GM12878 (cell line): ENCODE data around the gene EAF1. TPM values are rescaled to one million over a fixed set of nuclear protein-coding genes. Genes with fewer than 3 reads are reported as not detected.

Experiments used
- ATAC-seq: fragments of 200-7000 bp; cut with Tn5 transposase; 3 replicates; pipeline ENCODE4 v1.9.1; 2020; ENCODE audit warnings: mild to moderate bottlenecking, moderate library complexity
- BruUV-seq: library from RNA; stranded (reverse); fragments of 400-500 nt; replicated peaks from 2 replicates; lab custom pipeline; 2021; lab: Mats Ljungman, UMichigan
- CTCF ChIA-PET: fragments of 300-600 bp; sonication (Branson Sonifier 250); formaldehyde crosslinking; extraction: SDS; loops from one replicate; lab custom pipeline; 2021; ENCODE audit warnings: inconsistent platforms; lab: Yijun Ruan, JAX
- POLR2A ChIA-PET: fragments of 350-600 bp; formaldehyde crosslinking; extraction: SDS; loops from one replicate; lab custom pipeline; 2021; ENCODE audit warnings: inconsistent platforms; lab: Charles Lee
- RAD21 ChIA-PET: fragments of 300-600 bp; sonication (Branson Sonifier 250); formaldehyde crosslinking; loops from one replicate; lab custom pipeline; 2023; ENCODE audit warnings: antibody characterized with exemption; ENCODE audit not compliant: unreplicated experiment; lab: Charles Lee
- SMC1A ChIA-PET: fragments of 300-600 bp; sonication (Branson Sonifier 250); formaldehyde crosslinking; loops from one replicate; lab custom pipeline; 2023; ENCODE audit not compliant: unreplicated experiment, uncharacterized antibody; lab: Charles Lee
- DNase-seq: peaks from one replicate; pipeline ENCODE4 v3.0.0-alpha.2; 2011; ENCODE audit warnings: low read depth, low spot score
- FAIRE-seq: peaks from 3 replicates; lab custom pipeline; 2011; peaks lifted over from hg19 to GRCh38; lab: Jason Lieb, UNC
- H2AFZ ChIP-seq: 2 replicates; pipeline ENCODE4 v1.6.0; 2011; ENCODE audit warnings: low read depth, low read length, control low read depth; ENCODE audit not compliant: control insufficient read depth
- H3K27ac ChIP-seq: 2 replicates; pipeline ENCODE4 v1.5.1; 2011; ENCODE audit warnings: control low read depth; ENCODE audit not compliant: control insufficient read depth, insufficient read depth
- H3K27me3 ChIP-seq, 2 experiments: replicated peaks in 1 of 2; 2 replicates each; pipeline versions ENCODE4 v1.6.0 to v1.6.1; 2011; ENCODE audit warnings: low read length in 1 of 2; ENCODE audit not compliant: control insufficient read depth in 2 of 2, insufficient read depth in 2 of 2
- H3K36me3 ChIP-seq, 2 experiments: 2 replicates each; pipeline ENCODE4 v1.5.1; 2011; ENCODE audit warnings: low read length in 1 of 2; ENCODE audit not compliant: control insufficient read depth in 2 of 2, insufficient read depth in 2 of 2
- H3K4me1 ChIP-seq: 2 replicates; pipeline ENCODE4 v1.6.1; 2011; ENCODE audit warnings: mild to moderate bottlenecking, low read length, moderate library complexity, mixed read lengths; ENCODE audit not compliant: control insufficient read depth, insufficient read depth
- H3K4me2 ChIP-seq: 2 replicates; pipeline ENCODE4 v1.6.0; 2011; ENCODE audit warnings: control low read depth; ENCODE audit not compliant: control insufficient read depth, insufficient read depth
- H3K4me3 ChIP-seq: fragments of 200-600 bp; sonication (generic); 2 replicates; pipeline ENCODE4 v1.5.1; 2016
- H3K79me2 ChIP-seq: 2 replicates; pipeline ENCODE4 v1.6.0; 2011; ENCODE audit warnings: low read length; ENCODE audit not compliant: control insufficient read depth, insufficient read depth
- H3K9ac ChIP-seq: 2 replicates; pipeline ENCODE4 v1.8.0; 2011; ENCODE audit warnings: low read length, control low read depth, mixed read lengths; ENCODE audit not compliant: control insufficient read depth, insufficient read depth
- H3K9me3 ChIP-seq: replicated peaks from 3 replicates; pipeline ENCODE4 v1.5.1; 2011; ENCODE audit warnings: mild to moderate bottlenecking, low read length; ENCODE audit not compliant: control insufficient read depth, insufficient read depth
- H4K20me1 ChIP-seq: 2 replicates; pipeline ENCODE4 v1.6.0; 2011; ENCODE audit not compliant: control insufficient read depth, insufficient read depth
- ETV6 ChIP-seq, 2 experiments: fragments of 450-650 bp in 1 of 2; IDR thresholded peaks in 1 of 2; conservative IDR thresholded peaks in 1 of 2; 2 replicates each; pipeline ENCODE4 v1.6.1; 2014; ENCODE audit warnings: antibody characterized with exemption in 1 of 2, borderline replicate concordance in 1 of 2, low read depth in 1 of 2, mild to moderate bottlenecking in 1 of 2, moderate library complexity in 1 of 2
- KLF5 ChIP-seq: fragments of 450-650 bp; IDR thresholded peaks from 2 replicates; pipeline ENCODE4 v1.6.1; 2014; ENCODE audit warnings: mild to moderate bottlenecking; ENCODE audit not compliant: partially characterized antibody
- SMAD1 ChIP-seq: fragments of 450-650 bp; IDR thresholded peaks from 2 replicates; pipeline ENCODE4 v1.6.1; 2018; ENCODE audit warnings: mild to moderate bottlenecking, low read depth; ENCODE audit not compliant: partially characterized antibody
- SREBF1 ChIP-seq: IDR thresholded peaks from 2 replicates; pipeline ENCODE4 v1.6.1; 2012; ENCODE audit warnings: mild to moderate bottlenecking, low read length
- SREBF2 ChIP-seq: IDR thresholded peaks from 2 replicates; pipeline ENCODE4 v1.6.1; 2012; ENCODE audit warnings: mild to moderate bottlenecking, low read length
- TBL1XR1 ChIP-seq: IDR thresholded peaks from 2 replicates; pipeline ENCODE4 v1.6.1; 2012; ENCODE audit warnings: low read depth, low read length, improper control_type of control experiment
- ZNF622 ChIP-seq: fragments of 450-650 bp; IDR thresholded peaks from 2 replicates; pipeline ENCODE4 v1.6.1; 2017; ENCODE audit warnings: mild to moderate bottlenecking, inconsistent platforms
- WGBS: methylation state at CpG from one replicate; pipeline ENCODE4 v1.1.6; 2016; ENCODE audit warnings: low lambda C conversion rate; ENCODE audit not compliant: insufficient replicate concordance, insufficient coverage; ENCODE audit errors: missing lambda C conversion rate; 5-methylcytosine and 5-hydroxymethylcytosine counted together
- in situ Hi-C: fragments of 300-500 bp; cut with MboI; formaldehyde crosslinking; loops from 9 replicates; pipeline ENCODE4 v1.14.3; 2018; ENCODE audit warnings: mixed read lengths
- intact Hi-C: fragments of 100-400 bp; cut with micrococcal nuclease; formaldehyde crosslinking; loops from one replicate; pipeline ENCODE4 v1.14.2; 2022; ENCODE audit not compliant: unreplicated experiment
- polyA plus RNA-seq, 11 experiments: library from polyadenylated mRNA; depleted of rRNA in 4 of 11; unstranded in 6 of 11; stranded (reverse) in 5 of 11; fragments of >200 nt; fragmentation: Nextera tagmentation in 4 of 11; fragmentation: Illumina TruSeq in 1 of 11; extraction: Ambion mirVana in 4 of 11; extraction: Trizol in 1 of 11; gene quantifications; 1 replicate in 1 of 11; 2 replicates in 10 of 11; pipeline versions ENCODE4 v1.2.1 to v1.2.3, GENCODE V29; 2011 to 2016; ENCODE audit warnings: inconsistent platforms in 2 of 11, missing spikeins in 2 of 11, low read depth in 1 of 11
- total RNA-seq, 4 experiments: library from RNA; depleted of rRNA in 3 of 4; stranded (reverse); fragments of >200 nt in 3 of 4; fragmentation: Illumina TruSeq in 1 of 4; extraction: Trizol in 1 of 4; gene quantifications; 2 replicates each; pipeline versions ENCODE4 v1.2.1 to v1.2.3, GENCODE V29; 2013 to 2021
- TF ChIP-seq, protein P1 (sequence below): fragments of 450-650 bp; IDR thresholded peaks from 2 replicates; pipeline ENCODE4 v1.6.1; 2016; ENCODE audit warnings: mild to moderate bottlenecking

Gene EAF1
- total and polyA plus RNA-seq, 10 of the 15 experiments (the other 5 are each of a cell fraction or from before 2014, with no cell fraction given): 6.8 to 21.6 (median 15.6) TPM

DNA sequence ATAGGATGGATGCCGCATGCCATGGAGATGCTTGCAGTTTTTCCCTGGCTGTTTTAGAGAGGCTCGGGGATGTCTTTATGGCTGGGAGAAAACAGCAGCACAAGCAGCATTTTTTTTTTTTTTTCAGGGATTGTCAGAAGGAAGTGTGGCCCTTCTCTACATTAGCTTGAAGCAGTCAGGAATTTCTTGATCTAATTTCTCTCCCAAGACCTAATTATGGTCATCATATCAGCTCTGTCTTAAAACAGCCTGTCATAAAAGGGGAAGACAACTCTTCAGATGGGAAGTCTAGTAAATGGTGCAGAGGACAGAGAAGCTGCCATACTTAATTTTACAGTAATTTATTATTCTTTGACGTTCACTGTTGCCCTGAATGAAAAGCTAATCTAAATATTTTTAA is 44.5 kb downstream of the EAF1 start:
- H3K9ac ChIP-seq: no peak overlapping the region
- no peak for FAIRE-seq
- H3K9me3 ChIP-seq: no peaks in the 10 kb centered on the region
- no peak overlapping the region for H3K4me3 ChIP-seq
- H3K27me3 ChIP-seq: no peaks in the 10 kb centered on the region
- in situ Hi-C loops: no loop called here
- POLR2A ChIA-PET: interaction anchor here (0.7 kb wide), 1 partner anchor 31 kb away, joined by 4 read pairs; no protein-coding TSS in a partner anchor
- RAD21 ChIA-PET: interaction anchor here (0.8 to 1.3 kb wide), 4 partner anchors 22 to 271 kb away, joined by 3 read pairs; no protein-coding TSS in a partner anchor
- H3K4me1 ChIP-seq: peaks cover 6% of the 10 kb centered on the region
- intact Hi-C loops: no loop called here
- SMC1A ChIA-PET: interaction anchor here (0.9 to 1.2 kb wide), 4 partner anchors 11 to 86 kb away, joined by 3 to 4 read pairs (median 4); no protein-coding TSS in a partner anchor
- no peak for ATAC-seq
- no peak overlapping the region for H3K4me2 ChIP-seq
- CTCF ChIA-PET: interaction anchor here (1.1 to 2.6 kb wide), 4 partner anchors 38 to 269 kb away, joined by 3 to 9 read pairs (median 4); no protein-coding TSS in a partner anchor
- TF ChIP-seq SREBF2 (no peak), ETV6 (conservative IDR thresholded peaks at IDR 0.05 in 1 of 2, IDR thresholded peaks at IDR 0.05 in 1 of 2; ENCODE audit: borderline replicate concordance in 1 of 2, low read depth in 1 of 2) (no peak), SMAD1 (no peak), SREBF1 (no peak), TBL1XR1 (no peak), KLF5 (no peak), ZNF622 (no peak)
- TF ChIP-seq, protein P1, sequence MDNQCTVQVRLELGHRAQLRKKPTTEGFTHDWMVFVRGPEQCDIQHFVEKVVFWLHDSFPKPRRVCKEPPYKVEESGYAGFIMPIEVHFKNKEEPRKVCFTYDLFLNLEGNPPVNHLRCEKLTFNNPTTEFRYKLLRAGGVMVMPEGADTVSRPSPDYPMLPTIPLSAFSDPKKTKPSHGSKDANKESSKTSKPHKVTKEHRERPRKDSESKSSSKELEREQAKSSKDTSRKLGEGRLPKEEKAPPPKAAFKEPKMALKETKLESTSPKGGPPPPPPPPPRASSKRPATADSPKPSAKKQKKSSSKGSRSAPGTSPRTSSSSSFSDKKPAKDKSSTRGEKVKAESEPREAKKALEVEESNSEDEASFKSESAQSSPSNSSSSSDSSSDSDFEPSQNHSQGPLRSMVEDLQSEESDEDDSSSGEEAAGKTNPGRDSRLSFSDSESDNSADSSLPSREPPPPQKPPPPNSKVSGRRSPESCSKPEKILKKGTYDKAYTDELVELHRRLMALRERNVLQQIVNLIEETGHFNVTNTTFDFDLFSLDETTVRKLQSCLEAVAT: no peak
- TF ChIP-seq, all 136 proteins: peak for 0
- Histone ChIP-seq H2AFZ (no peak overlapping the region), H3K79me2 (no peaks in the 10 kb centered on the region), H4K20me1 (no peaks in the 10 kb centered on the region), H3K27ac (no peak overlapping the region), H3K36me3 (no peaks in the 10 kb centered on the region)
- WGBS: 55% methylated on average over 3 of the region's 3 CpGs
- no TSS peak for BruUV-seq
- DNase-seq: no peak
